COLO668 (cell line): Measurements from ENCODE around the gene RBFOX1.

Source experiments
- DNase-seq: peaks from one replicate; lab custom pipeline; 2025; ENCODE audit not compliant: unreplicated experiment; lab: John Stamatoyannopoulos, UW

RBFOX1 gene

DNA sequence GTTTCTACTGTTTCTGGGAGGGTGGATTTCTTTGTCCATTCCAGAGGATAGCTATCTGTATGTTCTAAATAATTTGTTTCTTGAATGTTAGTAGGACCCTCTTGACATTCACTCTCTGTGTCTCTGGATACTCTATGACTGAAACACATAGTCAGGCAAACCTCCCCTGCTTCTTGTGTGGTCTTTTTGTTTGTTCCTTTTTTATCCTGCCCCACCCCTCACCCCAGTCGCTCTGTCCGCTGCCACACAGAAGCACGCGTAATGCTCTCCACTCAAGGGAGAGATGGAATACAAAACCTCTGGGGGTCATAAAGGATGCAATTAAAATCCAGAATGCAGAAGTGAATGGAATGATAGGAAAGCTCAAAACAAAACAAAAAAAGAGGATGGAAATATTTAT is 253.1 kb downstream of the RBFOX1 start:
- no peak for DNase-seq

DNA sequence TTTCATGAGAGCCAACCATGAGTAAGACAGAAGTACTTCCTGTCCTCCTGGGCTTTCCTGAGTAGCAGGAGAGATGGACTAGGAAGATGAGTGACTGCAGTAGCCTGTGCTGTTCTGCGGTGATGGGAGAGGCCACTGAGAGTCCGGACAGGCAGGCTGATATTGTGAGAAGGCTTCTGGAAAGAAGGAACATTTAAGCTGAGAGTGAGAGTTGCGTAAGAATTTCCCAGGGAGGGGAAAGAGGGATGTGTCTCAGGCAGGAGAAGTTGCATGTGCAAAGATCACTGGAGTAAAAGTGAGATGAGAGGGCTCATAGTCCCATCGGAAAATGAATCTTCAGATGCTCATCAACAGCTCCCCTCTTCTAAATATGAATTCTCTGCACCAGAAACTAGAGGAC is 258.3 kb downstream of the RBFOX1 start:
- no peak for DNase-seq

DNA sequence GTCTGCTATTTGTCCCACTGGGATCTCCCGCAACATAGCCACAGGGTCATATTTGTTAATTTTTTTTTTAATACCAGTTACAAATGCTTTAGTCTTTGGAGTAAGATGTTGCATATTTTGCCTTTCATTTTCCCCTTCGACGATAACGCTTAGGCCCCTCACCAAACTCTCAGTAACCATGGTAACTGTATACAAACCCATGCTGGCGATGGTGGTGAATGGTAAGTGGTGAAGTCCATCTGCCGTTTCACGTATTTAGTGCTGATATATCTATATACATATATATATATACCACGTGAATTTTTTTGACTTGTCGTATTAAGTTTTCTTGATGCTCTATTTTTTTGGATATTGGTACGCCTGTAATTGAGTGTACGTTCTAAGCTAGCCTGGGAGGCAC is 263.7 kb downstream of the RBFOX1 start:
- no peak for DNase-seq

DNA sequence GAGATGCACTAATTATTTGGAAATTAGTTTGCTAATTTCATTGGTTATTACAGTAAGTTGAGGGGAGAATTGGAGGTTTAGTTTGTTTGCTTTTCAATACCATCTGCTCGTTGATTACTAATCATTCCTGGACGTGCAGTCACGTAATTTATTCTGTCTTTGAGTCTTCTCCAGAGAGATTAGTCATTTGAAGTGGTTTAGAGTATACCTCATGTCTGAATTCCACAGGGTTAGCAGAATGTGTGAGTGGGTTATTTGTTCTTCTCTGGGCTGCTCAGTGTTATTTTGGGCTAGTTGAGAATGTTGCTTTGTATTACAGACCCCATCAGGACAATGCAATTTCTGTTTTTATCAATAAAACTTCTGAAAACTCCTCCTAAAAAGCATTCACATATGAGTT is 265.0 kb downstream of the RBFOX1 start:
- DNase-seq, result no peak

DNA sequence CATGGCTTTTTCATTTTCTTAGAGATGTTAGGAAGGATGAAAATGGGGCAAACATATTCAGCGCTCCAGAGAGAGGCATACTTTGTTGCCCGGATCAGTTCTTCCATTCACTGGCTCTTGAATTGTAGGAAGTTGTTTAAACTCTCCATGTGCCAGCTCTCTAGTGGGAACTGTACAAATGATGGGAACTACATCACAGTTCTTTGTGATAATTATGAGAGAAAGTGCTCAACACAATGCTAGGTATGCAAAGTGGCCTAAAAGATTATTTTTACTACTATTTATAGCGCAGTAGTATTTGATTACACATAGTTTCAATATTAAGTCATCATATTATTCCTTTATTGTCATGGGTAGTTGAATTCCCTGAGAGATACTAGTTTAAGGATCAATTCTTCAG is 268.5 kb downstream of the RBFOX1 start:
- no peak for DNase-seq

DNA sequence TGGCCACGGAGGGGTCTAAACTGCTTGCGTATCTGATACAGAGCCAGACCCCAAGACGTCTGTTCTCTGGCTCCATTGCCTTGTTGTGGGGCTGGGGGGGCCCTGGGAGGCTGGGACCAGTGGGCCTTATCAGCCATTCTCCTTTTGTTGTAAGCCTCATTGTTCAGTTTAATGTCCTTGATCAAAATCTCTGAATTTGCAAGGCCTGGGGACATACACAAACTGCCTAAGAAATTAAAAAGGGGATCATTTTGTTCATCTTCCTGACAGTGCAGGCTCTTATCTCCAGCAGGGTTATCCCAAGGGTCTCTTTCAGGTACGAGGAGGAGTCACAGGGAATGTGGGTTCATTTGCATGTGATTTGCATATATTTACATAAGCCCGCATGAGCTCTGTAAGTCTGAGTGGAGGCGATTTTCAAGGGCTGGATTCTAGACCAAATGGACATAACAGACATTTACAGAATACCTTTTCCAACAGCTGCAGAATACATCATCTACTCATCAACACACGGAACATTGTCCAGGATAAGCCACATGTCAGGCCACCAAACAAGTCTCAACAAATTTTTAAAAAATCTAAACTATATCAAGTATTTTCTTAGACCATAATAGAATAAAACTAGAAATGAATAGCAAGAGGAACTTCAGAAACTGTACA is 269.8 kb downstream of the RBFOX1 start:
- DNase-seq, result no peak

DNA sequence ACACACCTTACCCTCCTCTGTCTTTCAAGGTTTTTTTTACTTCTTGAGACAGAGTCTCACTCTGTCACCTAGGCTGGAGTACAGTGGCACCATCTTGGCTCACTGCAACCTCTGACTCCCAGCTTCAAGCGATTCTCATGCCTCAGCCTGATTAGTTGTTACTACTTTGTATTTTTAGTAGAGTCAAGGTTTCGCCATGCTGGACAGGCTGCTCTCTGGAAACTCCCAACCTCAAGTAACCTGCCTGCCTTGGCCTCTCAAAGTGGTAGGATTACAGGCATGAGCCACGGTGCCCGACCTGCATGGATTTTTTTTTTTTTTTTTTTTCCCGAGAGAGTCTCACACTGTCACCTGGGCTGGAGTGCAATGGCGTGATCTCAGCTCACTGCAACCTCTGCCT is 273.2 kb downstream of the RBFOX1 start:
- DNase-seq, result no peak

DNA sequence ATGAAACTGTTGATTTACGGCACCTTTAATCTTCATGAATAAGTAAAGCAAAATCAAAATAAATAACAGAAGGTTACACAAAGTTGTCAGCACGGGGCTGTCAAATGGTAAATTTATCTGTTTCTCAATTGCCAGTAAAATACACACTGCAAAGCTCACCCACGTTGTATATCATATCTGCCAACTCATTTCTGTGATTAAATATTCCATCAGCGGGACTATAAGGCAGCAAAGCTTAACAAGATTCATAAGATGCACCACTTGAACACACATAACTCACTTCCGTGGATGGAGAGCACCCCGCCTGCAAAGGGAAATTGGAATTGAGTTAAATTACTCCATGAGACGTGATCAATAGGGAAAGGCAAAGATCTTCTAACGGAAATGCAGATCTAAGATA is 280.0 kb downstream of the RBFOX1 start:
- DNase-seq, result no peak

DNA sequence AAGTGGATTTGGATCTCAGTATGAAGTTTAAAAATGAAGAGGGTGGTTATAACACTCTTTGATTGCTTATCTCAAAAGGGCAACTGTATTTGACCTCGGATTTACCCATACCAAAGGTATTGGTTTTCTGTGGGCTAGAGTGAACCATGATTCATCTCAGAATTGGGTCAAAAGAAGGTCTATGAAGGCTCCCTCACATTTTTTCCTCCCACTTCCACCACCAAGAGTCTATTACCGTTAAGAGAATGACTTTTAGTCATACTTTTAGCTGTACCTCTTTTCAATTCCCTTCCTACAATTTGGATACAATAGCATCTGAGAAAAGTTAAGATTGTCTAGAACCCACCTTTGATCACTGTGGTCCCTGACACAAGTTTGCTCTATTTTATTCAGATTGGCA is 280.9 kb downstream of the RBFOX1 start:
- DNase-seq, result no peak

DNA sequence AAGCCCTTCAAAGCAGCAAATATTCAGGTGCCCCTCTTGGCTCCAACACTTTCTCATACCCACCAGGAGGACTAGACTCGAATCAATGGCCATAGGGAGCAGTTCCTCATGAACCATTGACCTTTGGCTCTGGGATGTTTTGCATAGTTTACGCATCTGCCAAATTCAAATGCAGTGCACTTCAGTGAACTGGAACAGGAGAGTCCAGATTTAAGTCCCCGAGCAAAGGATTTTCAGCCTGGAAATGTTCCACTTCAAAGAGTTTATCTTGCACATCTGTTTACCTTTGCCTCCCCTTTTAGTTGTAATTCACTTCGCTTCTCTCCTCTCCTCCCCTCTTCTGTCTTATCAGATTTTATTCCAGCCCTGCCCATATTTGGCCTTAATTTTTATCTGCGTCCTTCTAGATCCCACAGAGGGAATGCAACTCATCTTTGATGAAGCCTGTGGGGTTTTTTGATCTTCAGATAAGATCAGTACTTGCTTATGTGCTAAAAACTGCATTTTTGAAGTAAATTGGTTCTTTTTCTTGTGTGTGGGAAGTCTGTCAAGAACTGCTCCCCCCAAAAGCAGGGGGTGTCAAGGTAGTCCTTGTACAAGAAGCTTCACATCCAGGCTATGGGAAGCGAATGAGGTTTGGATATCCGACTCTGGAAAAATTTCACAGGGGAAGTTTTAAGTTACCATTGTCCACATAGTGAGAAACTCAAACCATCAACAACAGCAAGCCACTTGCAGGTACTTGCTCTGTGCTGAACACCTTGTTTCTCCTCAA is 281.6 kb downstream of the RBFOX1 start:
- no peak for DNase-seq

DNA sequence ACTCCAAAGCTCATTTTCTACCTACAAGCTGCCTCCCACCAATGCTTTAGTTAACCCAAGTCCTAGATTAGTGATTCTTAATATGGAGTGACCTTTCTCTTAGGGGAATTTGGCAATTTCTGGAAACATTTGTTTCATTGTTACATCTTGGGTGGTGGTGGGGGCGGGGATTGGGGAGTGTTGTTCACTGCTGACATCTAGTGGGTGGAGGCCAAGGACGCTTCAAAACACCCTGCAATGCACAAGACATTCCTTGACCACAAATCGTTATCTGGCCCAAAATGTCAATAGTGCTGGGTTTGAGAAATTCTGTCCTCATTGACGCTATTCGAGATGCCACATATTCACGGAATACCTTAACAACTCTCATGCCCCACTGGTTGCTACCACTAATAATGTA is 282.9 kb downstream of the RBFOX1 start:
- DNase-seq, result no peak

DNA sequence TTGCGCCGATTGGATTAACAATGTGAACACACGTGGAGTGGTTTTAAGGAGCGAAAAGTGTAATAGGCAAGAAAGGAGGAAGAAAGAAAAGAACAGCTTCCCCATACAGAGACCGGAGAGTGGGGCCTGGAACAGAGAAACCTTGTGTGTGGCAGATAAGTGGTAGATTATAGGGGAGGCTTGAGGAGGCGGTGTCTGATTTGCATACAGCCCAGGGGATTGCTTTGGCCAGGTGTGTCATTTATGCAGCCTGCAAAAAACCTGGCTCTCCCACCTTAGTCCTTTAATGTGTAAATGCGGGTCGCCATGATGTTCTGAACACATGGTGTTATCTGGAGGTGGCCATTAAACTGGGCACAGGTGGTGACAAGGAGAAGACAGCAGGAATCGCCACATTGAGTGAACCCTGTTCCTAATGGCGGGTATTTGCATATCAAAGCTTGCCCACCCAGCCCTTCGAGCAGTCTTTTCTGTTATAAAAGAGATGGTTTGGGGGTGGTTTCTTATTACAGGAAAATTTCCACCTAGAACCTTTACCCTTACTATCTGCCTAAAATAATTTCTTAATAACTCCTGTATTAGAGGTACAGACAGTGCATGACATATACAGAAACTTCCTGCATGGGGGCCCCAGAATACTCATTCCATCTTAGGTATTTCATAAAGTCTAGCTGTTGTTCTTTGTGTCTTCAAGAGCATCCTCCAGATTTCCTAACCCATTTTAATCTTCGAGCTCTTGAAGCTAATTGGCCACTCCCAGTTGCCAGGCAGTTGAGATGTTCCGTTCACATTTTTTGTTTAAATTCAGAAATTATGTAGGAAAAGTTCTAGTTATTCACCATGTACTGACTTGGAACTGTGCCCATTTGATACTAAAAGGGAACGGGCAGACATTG is 292.5 kb downstream of the RBFOX1 start:
- DNase-seq, result no peak

DNA sequence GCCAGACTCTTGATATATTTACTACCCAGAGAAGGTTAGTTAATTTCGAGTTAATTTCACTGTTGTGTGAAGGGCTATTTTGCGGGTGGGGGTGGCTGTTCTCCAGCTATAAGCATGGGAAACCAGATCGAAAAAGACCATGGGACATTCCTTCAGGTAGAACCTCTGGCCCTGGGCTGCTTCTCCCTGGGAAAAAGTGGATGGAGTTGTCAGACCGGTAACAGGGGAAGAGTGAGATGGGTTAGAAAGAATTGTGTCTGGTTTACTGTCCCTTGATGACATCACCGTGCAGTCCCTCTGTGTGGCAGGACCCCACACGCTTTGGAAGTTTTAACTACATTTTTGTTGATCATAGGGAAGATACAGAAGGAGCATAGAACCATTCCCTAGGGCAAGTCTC is 296.3 kb downstream of the RBFOX1 start:
- DNase-seq, result no peak

DNA sequence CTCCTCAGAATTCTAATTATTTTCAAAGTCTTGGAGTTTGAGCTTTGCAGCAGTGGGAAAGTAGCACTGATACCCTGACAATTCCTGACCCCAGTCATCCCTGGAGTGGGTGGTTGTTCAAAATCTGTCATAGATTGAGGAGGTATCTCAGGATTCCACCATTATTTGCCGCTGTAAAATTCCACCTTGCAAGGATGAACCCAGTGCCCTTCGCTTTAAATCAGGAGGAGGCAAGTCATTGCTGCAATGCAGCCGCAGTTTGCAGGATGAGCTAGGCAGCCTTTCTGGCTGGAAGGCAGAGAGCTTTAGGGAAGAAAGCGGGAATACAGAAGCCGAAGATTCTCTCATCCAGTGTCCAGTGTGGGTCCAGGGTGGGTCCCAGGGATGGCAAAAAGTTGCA is 296.9 kb downstream of the RBFOX1 start:
- DNase-seq, result no peak

DNA sequence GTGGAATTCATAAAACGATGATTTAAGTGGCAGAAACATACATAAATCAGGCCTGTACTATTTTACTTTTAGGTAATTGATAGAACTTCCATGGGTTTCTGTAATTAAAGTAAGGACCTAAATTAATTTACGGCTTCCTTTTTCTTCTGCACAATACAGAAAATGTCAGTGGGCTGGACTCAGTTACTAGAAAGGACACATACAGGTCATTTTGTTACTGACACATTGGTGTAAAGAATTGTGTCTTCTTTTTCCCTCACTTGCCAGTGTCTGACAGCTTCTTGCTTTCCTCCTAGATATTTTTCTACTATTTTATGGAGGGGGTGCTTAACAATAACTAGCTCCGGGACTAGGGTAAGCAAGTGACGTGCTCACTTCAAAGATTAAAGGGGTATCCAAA is 304.8 kb downstream of the RBFOX1 start:
- no peak for DNase-seq

DNA sequence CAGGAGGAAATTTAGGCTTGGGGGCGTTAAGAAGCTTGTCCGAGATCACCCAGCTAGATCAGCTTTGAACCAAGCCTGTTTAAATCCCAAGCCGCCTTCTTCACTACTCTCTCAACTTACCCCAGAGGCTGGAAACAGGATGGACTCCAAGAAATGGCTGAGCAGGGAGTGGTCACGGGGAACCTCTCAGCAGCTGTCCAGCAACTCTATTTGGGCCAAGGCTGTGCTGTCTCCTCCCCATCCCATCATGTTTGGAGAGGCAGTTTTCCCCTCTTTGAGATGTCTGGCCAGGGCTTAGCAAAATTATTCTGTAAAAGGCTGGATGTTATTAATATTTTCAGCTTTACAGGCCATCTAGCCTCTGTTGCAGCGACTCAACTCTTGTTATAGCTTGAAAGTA is 305.7 kb downstream of the RBFOX1 start:
- no peak for DNase-seq

DNA sequence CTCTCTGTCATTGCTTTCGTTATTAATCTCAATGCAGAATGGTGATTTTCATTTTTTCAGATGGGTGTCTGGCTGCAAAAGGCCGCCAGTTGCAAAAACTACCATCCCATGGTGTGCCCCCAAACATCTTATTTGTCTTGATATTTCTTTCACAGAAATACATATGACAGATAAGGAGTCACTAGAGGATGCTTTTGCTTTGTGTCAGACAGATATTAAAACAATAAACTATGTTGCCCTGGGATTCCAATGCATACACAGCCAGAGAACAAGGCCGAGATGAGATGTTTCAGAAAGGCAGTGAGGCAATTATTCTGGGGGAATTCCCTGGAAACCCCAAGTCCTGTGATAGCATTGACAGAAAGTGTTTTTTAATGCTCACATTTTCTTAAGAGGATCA is 307.7 kb downstream of the RBFOX1 start:
- no peak for DNase-seq

DNA sequence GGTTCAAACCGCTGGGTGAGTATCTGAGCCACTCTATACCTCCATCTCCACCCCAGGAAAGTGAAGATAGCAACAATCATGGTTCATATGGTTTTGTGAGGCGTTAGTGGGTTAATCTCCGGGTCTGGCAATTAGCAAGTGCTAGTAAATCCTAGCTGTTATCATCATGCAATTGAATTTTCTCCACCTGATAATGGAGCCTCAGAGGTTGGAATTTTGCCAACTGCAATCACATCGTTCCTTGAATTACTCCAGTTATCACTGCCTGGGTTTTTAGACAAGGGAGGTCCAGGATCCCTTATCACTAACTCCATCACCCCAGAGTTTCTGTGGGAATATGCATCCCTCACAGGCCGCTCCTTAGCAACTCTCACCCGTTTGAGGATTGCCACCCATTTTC is 311.5 kb downstream of the RBFOX1 start:
- DNase-seq, result no peak

DNA sequence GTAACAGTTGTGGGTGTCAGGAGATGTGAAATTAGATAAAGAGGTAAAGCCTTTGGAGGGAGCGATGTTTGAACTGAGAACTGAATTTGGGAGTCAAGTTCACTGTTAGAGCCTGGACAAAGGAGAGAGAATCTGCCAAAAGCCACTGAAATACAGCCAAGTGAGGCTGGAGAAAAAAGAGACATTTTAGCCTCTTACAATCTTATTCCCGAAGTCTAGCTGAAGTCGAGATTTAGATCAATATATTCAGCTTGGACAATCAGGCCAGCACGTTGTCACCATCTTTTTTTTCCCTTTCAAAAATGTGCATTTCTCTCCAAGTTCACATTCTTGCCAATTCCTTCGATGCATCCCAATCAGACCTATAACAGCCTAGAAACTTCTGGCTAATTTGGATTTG is 312.2 kb downstream of the RBFOX1 start:
- no peak for DNase-seq

DNA sequence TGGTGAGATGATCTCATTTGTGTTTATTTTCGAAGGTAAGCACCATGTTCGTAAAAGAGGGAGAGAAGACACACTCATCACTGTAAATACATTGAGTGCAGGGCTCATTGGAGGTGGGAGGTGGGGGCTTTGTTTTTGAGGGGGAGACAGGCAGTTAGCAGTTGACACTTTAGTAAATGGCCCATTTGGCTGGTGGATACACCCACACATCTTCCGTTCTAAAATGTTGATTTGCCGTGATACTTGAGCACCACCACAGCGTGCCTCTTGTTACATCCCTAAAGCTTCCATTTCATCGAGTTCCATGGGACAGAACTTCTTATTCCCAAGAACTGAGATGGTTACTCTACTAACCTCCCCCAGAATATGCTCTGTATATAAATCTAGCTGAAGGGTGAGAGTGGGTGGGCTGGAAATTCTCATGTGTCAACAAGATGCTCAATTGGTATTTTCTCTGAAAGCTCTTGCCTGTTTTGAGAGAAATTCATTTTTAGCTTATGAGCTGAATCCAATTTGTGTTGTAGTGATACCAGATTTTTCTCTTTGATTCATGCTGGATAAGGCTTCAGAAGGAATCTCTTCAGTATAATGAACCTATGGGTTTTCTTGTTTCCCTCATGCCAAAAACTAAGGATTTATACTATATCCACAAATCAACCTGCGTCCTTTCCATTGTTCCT is 314.3 kb downstream of the RBFOX1 start:
- DNase-seq, result no peak

DNA sequence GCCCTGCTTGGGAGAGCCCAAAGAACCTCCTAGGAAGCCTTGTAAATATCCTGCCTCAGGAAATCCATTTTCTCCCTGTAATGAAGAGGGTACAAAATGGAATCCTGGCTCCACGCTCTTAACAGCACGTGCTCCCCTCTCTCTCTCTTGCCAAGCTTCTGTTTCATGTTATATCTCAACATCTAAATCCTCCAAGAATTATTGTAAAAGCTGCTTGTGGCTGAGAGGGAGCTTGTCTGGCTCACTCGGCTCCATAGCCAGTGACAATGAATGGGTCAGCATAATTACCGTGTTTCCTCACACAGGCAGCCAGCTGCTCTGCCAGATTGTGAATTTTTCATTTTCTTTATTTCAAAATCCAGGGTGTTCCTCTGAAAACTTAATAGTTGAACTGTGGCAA is 317.8 kb downstream of the RBFOX1 start:
- DNase-seq, result no peak
